H9 (cell line): ENCODE results near the gene RBM44. TPM values are rescaled to one million over a fixed set of nuclear protein-coding genes. Genes with fewer than 3 reads are reported as not detected.

ENCODE experiments used
- DNase-seq: peaks from one replicate; pipeline ENCODE4 v3.0.0-alpha.2; 2017
- H2AFZ ChIP-seq: one replicate; pipeline ENCODE4 v1.6.1; 2013; ENCODE audit warnings: mild to moderate bottlenecking, low read length, control low read depth, moderate library complexity
- H2AK5ac ChIP-seq: 2 replicates; pipeline ENCODE4 v1.6.1; 2013; ENCODE audit warnings: low read length, control low read depth, mixed read lengths; ENCODE audit not compliant: insufficient read length
- H2BK120ac ChIP-seq: one replicate; pipeline ENCODE4 v1.6.1; 2013; ENCODE audit warnings: low read depth, mild to moderate bottlenecking, low read length, control low read depth, inconsistent platforms; ENCODE audit not compliant: poor library complexity, severe bottlenecking
- H2BK12ac ChIP-seq: 2 replicates; pipeline ENCODE4 v1.6.1; 2013; ENCODE audit warnings: low read length, control low read depth, mixed read lengths, low read depth; ENCODE audit not compliant: insufficient read length
- H2BK15ac ChIP-seq: 2 replicates; pipeline ENCODE4 v1.6.1; 2013; ENCODE audit warnings: low read depth, low read length, control low read depth
- H2BK20ac ChIP-seq: one replicate; pipeline ENCODE4 v1.6.1; 2013; ENCODE audit warnings: low read depth, mild to moderate bottlenecking, low read length, control low read depth, inconsistent platforms; ENCODE audit not compliant: poor library complexity, severe bottlenecking
- H2BK5ac ChIP-seq: 2 replicates; pipeline ENCODE4 v1.6.1; 2013; ENCODE audit warnings: low read length, control low read depth, mixed read lengths; ENCODE audit not compliant: insufficient read length
- H3K14ac ChIP-seq: 2 replicates; pipeline ENCODE4 v1.6.1; 2013; ENCODE audit warnings: low read length, control low read depth; ENCODE audit not compliant: insufficient read depth
- H3K18ac ChIP-seq: 2 replicates; pipeline ENCODE4 v1.6.1; 2013; ENCODE audit warnings: low read depth, mild to moderate bottlenecking, mixed read lengths, low read length, control low read depth; ENCODE audit not compliant: insufficient read length
- H3K23ac ChIP-seq: 2 replicates; pipeline ENCODE4 v1.6.1; 2013; ENCODE audit warnings: low read length, control low read depth, mixed read lengths, low read depth; ENCODE audit not compliant: insufficient read length
- H3K23me2 ChIP-seq: 2 replicates; pipeline ENCODE4 v1.6.1; 2013; ENCODE audit warnings: low read depth, mild to moderate bottlenecking, mixed read lengths, low read length, control low read depth; ENCODE audit not compliant: insufficient read length, poor library complexity, severe bottlenecking
- H3K27ac ChIP-seq: 2 replicates; pipeline ENCODE4 v1.5.1; 2013; ENCODE audit warnings: low read length, control low read depth, mixed read lengths, low read depth; ENCODE audit not compliant: insufficient read length
- H3K27me3 ChIP-seq: 2 replicates; pipeline ENCODE4 v1.6.1; 2013; ENCODE audit warnings: low read length, control low read depth, inconsistent platforms; ENCODE audit not compliant: insufficient read depth
- H3K4ac ChIP-seq: 2 replicates; pipeline ENCODE4 v1.6.1; 2013; ENCODE audit warnings: low read depth, mild to moderate bottlenecking, control low read depth, inconsistent platforms, low read length, moderate library complexity
- H3K4me1 ChIP-seq: 2 replicates; pipeline ENCODE4 v1.6.1; 2013; ENCODE audit warnings: low read length, control low read depth, inconsistent platforms; ENCODE audit not compliant: insufficient read depth
- H3K4me2 ChIP-seq: 2 replicates; pipeline ENCODE4 v1.6.1; 2013; ENCODE audit warnings: low read length, control low read depth, mixed read lengths; ENCODE audit not compliant: insufficient read length, insufficient read depth
- H3K56ac ChIP-seq: 2 replicates; pipeline ENCODE4 v1.6.1; 2013; ENCODE audit warnings: low read depth, mild to moderate bottlenecking, mixed read lengths, low read length, control low read depth; ENCODE audit not compliant: insufficient read length
- H3K79me1 ChIP-seq: 2 replicates; pipeline ENCODE4 v1.6.1; 2013; ENCODE audit warnings: low read depth, mild to moderate bottlenecking, moderate library complexity, low read length, control low read depth, inconsistent platforms; ENCODE audit not compliant: insufficient read depth, poor library complexity, severe bottlenecking
- H3K79me2 ChIP-seq: 2 replicates; pipeline ENCODE4 v1.6.1; 2013; ENCODE audit warnings: low read length, control low read depth, inconsistent platforms; ENCODE audit not compliant: insufficient read depth
- H3K9ac ChIP-seq: 2 replicates; pipeline ENCODE4 v1.6.1; 2013; ENCODE audit warnings: low read length, control low read depth, mixed read lengths; ENCODE audit not compliant: insufficient read length; ENCODE audit errors: extremely low read depth
- H3K9me3 ChIP-seq: one replicate; pipeline ENCODE4 v1.6.1; 2013; ENCODE audit warnings: low read depth, low read length, inconsistent platforms; ENCODE audit not compliant: control insufficient read depth
- H3T11ph ChIP-seq: one replicate; pipeline ENCODE4 v1.6.1; 2013; ENCODE audit warnings: mild to moderate bottlenecking, low read length, control low read depth, inconsistent platforms
- H4K20me1 ChIP-seq: one replicate; pipeline ENCODE4 v1.6.1; 2013; ENCODE audit not compliant: control insufficient read depth, insufficient read length, insufficient read depth
- H4K5ac ChIP-seq: 2 replicates; pipeline ENCODE4 v1.6.1; 2013; ENCODE audit warnings: low read depth, mild to moderate bottlenecking, mixed read lengths, low read length, control low read depth; ENCODE audit not compliant: insufficient read length
- H4K8ac ChIP-seq: replicated peaks from 2 replicates; pipeline ENCODE4 v1.6.1; 2013; ENCODE audit warnings: low read length, control low read depth, mixed read lengths, low read depth; ENCODE audit not compliant: insufficient read length
- H4K91ac ChIP-seq: 2 replicates; pipeline ENCODE4 v1.6.1; 2013; ENCODE audit warnings: low read depth, mild to moderate bottlenecking, moderate library complexity, mixed read lengths, low read length, control low read depth; ENCODE audit not compliant: insufficient read length
- H3K27ac Mint-ChIP-seq, 3 experiments: 2 replicates in 2 of 3; 3 replicates in 1 of 3; pipeline ENCODE4 v1.8.0; 2020 to 2021; ENCODE audit warnings: mixed read lengths in 3 of 3, mild to moderate bottlenecking in 1 of 3, moderate library complexity in 1 of 3
- H3K27me3 Mint-ChIP-seq: 2 replicates; pipeline ENCODE4 v1.8.0; 2021; ENCODE audit warnings: low read depth, mild to moderate bottlenecking, moderate library complexity, mixed read lengths
- H3K36me3 Mint-ChIP-seq, 3 experiments: 2 replicates in 2 of 3; 3 replicates in 1 of 3; pipeline ENCODE4 v1.8.0; 2020 to 2021; ENCODE audit warnings: low read depth in 3 of 3, mixed read lengths in 3 of 3; ENCODE audit not compliant: insufficient read depth in 1 of 3
- H3K4me1 Mint-ChIP-seq, 2 experiments: 2 replicates each; pipeline ENCODE4 v1.8.0; 2020; ENCODE audit warnings: mixed read lengths in 2 of 2
- H3K4me3 Mint-ChIP-seq, 2 experiments: 2 replicates in 1 of 2; 3 replicates in 1 of 2; pipeline ENCODE4 v1.8.0; 2020 to 2021; ENCODE audit warnings: mild to moderate bottlenecking in 2 of 2, mixed read lengths in 2 of 2, moderate library complexity in 1 of 2
- H3K9me3 Mint-ChIP-seq, 2 experiments: 2 replicates in 1 of 2; 3 replicates in 1 of 2; pipeline ENCODE4 v1.8.0; 2020; ENCODE audit warnings: mild to moderate bottlenecking in 2 of 2, mixed read lengths in 2 of 2, moderate library complexity in 1 of 2
- CTCF ChIP-seq: fragments of 200-600 bp; sonication (generic); conservative IDR thresholded peaks from 3 replicates; pipeline ENCODE4 v1.8.0; 2021; ENCODE audit warnings: antibody characterized with exemption, mild to moderate bottlenecking
- WGBS: extraction: QIAGEN DNeasy Blood & Tissue Kit; methylation state at CpG from one replicate; pipeline ENCODE4 v1.1.7; 2013; ENCODE audit warnings: missing lambda C conversion rate, low lambda C conversion rate, mixed read lengths; ENCODE audit not compliant: insufficient read length; ENCODE audit errors: extremely low coverage; 5-methylcytosine and 5-hydroxymethylcytosine counted together
- total RNA-seq: library from RNA; stranded (reverse); gene quantifications from 2 replicates; pipeline ENCODE4 v1.2.1, GENCODE V29; 2021

The RBM44 gene
- total RNA-seq, 1 experiment from 2014 or later = 0.15 TPM

GRCh38 chr2:237858294-237859081, 59.9 kb downstream of the RBM44 start:
- H3K27ac Mint-ChIP-seq = no peak overlapping the region; a peak in 1 of 7 replicates

More at GRCh38 chr2:237858294-237859081, 59.9 kb downstream of the RBM44 start:
- no peak overlapping the region for H4K91ac ChIP-seq
- no peaks in the 10 kb centered on the region; the same call in 1 of the 2 replicates for H3K4me1 ChIP-seq
- no peaks in the 10 kb centered on the region for H3K9me3 ChIP-seq
- H3K56ac ChIP-seq = no peak overlapping the region
- WGBS = no CpG with 5 or more reads among the region's 14 CpGs
- H3K4me1 Mint-ChIP-seq = peaks cover 15 to 17% of the 10 kb centered on the region in 2 experiments
- no peak overlapping the region for H3K4ac ChIP-seq
- H4K8ac ChIP-seq = no peak overlapping the region
- peaks cover 6% of the 10 kb centered on the region for H3K23me2 ChIP-seq
- no peaks in the 10 kb centered on the region for H3K79me2 ChIP-seq
- H3K18ac ChIP-seq = no peak overlapping the region
- no peaks in the 10 kb centered on the region for H3K9me3 Mint-ChIP-seq
- no peak overlapping the region for H4K5ac ChIP-seq
- H2BK12ac ChIP-seq = no peak overlapping the region
- peak; percentile 74 for TF ChIP-seq CTCF
- no peak overlapping the region for H3K27ac ChIP-seq
- no peak overlapping the region for H2AK5ac ChIP-seq
- no peak overlapping the region for H3T11ph ChIP-seq
- no peak overlapping the region for H3K9ac ChIP-seq
- no peak overlapping the region for H2BK20ac ChIP-seq
- H4K20me1 ChIP-seq = no peaks in the 10 kb centered on the region
- H3K23ac ChIP-seq = no peak overlapping the region
- peaks cover 79% of the 10 kb centered on the region for H3K27me3 Mint-ChIP-seq
- no peak overlapping the region for H2BK120ac ChIP-seq
- H3K4me3 Mint-ChIP-seq = peak overlapping the region; percentile 62 to 79
- peak; percentile 83 for DNase-seq
- H3K4me2 ChIP-seq = peak overlapping the region; percentile 68
- H3K36me3 Mint-ChIP-seq = peaks cover 0 to 2% (median 0%) of the 10 kb centered on the region in 3 experiments; a peak in 1 of 7 replicates
- peaks cover 9% of the 10 kb centered on the region; the same call in 1 of the 2 replicates for H3K27me3 ChIP-seq
- no peak overlapping the region for H3K14ac ChIP-seq
- H2BK15ac ChIP-seq = no peak overlapping the region
- no peak overlapping the region for H2AFZ ChIP-seq
- no peak overlapping the region for H2BK5ac ChIP-seq
- no peaks in the 10 kb centered on the region for H3K79me1 ChIP-seq
